Suprapubic skin (tissue), 4 donors: ENCODE results near the gene SPINK4.

Experiments
- CTCF ChIP-seq, 2 donors: fragments of 200-600 bp in 1 of 2; fragments of 450-650 bp in 1 of 2; sonication (generic) in 1 of 2; IDR thresholded peaks; one replicate each; pipeline ENCODE4 v1.5.1; 2016 to 2019; ENCODE audit warnings: antibody characterized with exemption in 2 of 2, mild to moderate bottlenecking in 1 of 2, moderate library complexity in 1 of 2
- POLR2A ChIP-seq, 2 donors: fragments of 450-650 bp; IDR thresholded peaks; one replicate each; pipeline ENCODE4 v1.6.1; 2017; ENCODE audit warnings: antibody characterized with exemption in 2 of 2, mild to moderate bottlenecking in 2 of 2, moderate library complexity in 2 of 2
- POLR2AphosphoS5 ChIP-seq, 3 donors: sonication (generic); formaldehyde crosslinking; IDR thresholded peaks; one replicate each; pipeline ENCODE4 v1.6.1; 2017; ENCODE audit warnings: antibody characterized with exemption in 3 of 3

- TF ChIP-seq POLR2AphosphoS5 (IDR thresholded peaks at IDR 0.05), result no peak
- no peak for TF ChIP-seq CTCF (IDR thresholded peaks at IDR 0.05)
- no peak for TF ChIP-seq POLR2A (IDR thresholded peaks at IDR 0.05)
These were observed 53.8 kb downstream of the SPINK4 start for GRCh38 chr9:33293782-33294181.
